ENCODE data around the gene CDS1.
"Not testable (repeated sequence)": the region's sequence is repeated elsewhere in the genome, so short reads cannot be mapped to it uniquely, and the experiment has no call there.

CDS1 gene

DNA sequence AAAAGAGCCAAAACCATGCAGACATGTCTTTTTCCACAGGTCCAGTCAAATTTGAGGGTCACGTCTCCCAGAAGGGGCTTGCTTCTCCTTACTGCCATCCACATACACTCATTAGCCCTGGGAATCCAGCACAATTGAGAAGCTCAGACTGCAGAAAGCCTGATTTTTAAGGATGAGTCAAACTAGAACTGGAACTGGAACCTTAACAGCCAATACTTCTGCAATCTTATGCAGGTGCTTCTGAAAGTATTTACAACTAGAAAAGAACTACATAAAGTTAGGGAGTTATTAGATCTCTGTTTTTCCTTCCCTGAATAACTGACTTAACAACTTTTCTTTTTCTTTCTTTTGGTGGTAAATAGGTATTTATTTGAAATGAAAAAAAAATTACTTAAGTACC is 86.3 kb downstream of the CDS1 start:
- no peak for DNase-seq (ENCODE audit: low read depth in 3 of 3, low spot score in 1 of 3)

DNA sequence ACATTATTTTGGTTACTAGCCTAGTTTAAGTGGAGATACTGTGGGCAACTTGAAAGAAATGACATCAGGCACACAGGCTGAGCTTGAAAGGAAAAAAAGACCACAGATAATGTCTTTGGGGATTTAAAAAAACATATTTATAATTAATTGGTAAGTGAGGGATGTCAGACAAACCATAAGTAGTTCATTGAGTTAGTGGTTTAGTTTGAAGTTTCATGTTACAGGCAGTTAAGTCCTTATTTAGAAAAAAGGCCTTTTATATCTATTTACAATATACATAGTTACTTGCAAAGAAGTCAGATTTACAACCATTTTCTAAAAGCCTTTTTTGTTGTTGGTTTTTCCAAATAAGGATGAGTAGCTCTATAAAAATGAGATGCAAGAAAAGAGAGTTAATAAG is 89.2 kb downstream of the CDS1 start:
- DNase-seq (ENCODE audit: low read depth in 3 of 3, low spot score in 1 of 3), result no peak

DNA sequence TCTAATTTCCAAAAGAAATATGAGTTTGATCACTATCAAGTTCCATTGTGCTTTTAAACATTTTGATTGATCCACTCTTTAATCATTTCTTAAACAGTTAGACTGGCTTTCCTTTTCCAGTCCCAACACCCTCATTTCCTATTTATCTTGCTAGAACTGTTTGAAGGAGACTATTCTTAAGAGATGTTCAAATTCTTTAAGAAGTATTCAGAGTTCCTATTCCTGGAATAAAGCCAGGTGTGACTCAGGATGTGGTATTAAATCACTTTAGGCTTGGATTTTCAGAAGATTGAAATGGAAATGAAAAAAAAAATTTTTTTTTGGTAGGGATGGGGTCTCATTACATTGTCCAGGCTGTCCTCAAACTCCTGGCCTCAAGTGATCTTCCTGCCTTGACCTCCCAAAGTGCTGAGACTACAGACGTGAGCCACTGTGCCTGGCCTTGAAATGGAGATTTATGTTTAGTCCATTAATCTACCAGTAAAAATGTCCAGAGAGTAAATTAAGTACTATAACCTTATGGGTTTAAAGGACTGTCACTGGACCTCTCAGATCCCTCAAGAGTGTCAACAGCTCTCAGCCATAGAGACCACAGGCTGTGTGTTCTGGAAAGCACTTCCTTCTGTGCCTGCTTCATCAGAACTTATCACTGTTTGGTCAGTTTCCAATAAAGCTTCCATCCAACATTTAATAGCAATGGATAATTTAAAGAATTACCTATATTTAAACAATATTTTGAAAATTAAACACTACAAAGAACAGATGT is 90.7 kb downstream of the CDS1 start:
- no peak for DNase-seq (ENCODE audit: low read depth in 3 of 3, low spot score in 1 of 3)

DNA sequence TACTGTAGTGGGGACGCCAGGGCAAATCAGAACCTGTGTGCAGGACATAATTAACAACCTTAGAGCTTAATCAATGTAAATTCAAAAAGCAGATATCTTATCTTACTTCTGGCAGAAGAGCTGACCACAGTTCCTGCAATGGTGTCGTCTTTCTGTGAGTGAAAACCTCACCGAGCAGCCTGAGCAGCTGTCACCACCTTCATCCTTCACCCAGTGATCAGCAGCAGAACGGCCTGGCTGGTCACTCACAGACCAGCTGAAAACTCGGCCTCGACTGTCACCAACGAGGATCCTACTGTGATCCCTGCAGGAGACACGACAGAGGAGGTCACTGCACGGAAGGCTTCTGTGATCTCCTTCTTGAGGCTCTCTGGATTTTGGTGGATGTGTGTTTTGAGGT is 94.2 kb downstream of the CDS1 start:
- no peak for DNase-seq (ENCODE audit: low read depth in 3 of 3, low spot score in 1 of 3)

DNA sequence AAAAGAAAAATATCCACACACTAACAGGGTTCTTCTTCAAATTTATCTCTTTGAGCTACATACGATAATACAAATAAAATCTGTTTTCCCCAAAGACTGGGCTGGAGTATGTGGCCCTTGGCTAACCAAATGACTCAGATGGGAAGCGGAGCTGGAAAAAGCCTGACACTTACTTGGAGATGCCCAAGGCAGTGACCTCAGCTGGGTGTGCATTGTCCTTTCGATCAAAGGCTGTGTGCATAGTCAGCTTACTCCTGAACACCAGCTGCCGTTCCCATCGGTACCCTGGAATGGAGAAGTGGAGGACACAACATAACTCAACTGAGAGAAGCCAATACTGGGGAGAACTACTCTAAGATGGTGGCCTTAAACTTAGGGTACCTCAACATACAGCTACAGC is 95.1 kb downstream of the CDS1 start:
- no peak for DNase-seq (ENCODE audit: low read depth in 3 of 3, low spot score in 1 of 3)

DNA sequence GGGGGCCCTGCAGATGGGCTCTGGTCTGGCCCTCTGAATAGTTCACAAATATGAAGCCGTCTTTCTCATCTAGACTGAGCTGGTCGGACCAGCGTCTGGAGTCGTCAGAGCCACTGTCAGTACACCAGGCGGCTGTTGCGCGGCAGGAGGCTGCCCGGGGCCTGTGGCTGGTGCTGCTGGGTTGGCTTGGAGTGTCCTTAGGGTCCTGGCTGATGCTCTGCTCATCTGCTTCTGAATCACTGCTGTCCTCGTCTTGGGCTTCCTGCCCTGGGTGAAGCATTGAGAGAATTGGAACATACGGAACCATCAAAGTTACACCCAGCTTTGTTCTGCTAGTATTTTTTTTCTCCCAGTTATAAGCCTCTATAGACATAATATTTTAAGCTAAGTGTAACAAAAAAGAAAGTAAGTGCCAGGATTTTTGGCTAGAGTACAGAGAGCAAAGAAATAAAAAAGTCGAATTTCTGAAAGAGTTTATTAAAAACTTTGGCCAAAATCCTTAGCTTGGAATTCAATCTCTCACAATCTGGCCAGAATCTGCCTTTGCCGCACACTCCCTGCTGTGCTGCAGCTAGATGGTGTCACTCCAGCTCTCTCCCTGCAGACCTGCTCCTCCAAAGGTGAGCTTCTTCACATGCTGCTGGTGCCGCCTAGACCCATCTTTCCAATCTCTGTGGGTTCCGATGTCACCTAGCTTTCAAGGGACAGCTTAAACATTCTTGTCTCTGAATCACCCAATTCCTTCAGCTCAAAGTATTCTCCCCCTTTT is 96.2 kb downstream of the CDS1 start:
- no peak for DNase-seq (ENCODE audit: low read depth in 3 of 3, low spot score in 1 of 3)

DNA sequence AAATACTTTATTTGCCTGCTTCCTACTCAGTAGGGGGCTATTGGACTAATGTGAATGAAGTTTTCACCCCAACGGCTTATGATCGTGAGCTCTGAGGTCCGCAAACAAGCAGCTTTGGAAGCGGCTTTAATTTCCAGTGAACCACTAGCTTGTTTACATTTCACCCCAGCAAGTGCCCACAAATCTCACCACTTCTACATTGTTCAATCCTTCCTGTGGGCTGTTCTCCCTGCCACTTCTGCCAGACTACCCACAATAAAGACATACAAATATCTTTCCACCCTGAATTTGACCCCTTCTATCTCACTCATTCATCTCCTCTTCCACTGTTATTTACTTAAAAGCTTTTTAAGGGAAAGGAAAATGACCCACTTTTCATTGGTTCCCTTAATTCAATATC is 98.0 kb downstream of the CDS1 start:
- no peak for DNase-seq (ENCODE audit: low read depth in 3 of 3, low spot score in 1 of 3)

DNA sequence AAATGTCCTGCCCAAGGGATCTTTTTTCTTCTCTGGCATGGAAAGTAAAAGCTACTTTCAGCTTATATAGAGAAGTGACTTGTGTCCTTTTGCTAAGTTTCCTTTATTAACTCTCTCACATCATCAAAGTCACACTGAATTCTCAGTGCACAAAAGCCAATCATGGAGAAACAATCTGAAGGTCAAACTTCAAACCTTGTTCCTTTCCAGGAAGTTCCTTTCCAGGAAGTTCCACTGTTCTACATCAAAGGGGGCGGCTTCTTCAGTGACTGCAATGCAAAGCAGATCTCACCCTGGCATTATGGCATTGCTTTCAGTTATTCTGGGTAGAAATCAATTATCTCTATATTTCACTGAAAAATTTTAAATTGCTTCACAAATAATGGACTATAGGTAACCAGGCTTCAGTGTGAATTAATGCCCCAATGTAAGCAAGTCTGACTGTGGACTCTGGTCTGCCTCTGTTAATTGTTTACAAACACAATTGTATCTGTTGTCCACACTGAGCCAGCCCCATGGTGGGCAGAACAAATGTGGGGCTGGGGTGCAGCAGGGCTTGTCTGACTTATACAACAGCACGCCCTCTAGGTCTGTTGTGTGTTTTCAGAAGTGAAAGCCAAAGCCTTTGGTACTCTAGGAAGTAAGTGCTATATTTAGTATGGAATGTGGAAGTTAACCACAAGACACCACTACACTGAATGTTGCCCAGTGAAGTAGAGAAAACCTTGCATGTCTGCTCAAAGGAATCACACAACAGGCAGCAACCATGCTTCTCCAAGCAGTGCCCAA is 98.8 kb downstream of the CDS1 start:
- no peak for DNase-seq (ENCODE audit: low read depth in 3 of 3, low spot score in 1 of 3)

DNA sequence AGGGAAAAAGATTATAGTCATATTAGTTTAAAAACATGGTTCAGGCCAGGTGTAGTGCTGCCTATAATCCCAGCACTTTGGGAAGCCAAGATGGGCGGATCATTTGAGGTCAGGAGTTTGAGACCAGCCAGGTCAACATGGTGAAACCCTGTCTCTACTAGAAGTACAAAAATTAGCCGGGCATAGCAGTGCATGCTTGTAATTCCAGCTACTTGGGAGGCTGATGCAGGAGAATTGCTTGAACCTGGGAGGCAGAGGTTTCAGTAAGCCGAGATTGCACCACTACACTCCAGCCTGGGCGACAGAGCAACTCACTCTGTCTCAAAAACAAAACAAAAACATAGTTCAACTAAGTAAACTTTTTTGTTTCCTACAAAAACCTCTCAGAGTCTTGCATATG is 99.7 kb downstream of the CDS1 start:
- DNase-seq (ENCODE audit: low read depth in 3 of 3, low spot score in 1 of 3), result not testable (repeated sequence)

DNA sequence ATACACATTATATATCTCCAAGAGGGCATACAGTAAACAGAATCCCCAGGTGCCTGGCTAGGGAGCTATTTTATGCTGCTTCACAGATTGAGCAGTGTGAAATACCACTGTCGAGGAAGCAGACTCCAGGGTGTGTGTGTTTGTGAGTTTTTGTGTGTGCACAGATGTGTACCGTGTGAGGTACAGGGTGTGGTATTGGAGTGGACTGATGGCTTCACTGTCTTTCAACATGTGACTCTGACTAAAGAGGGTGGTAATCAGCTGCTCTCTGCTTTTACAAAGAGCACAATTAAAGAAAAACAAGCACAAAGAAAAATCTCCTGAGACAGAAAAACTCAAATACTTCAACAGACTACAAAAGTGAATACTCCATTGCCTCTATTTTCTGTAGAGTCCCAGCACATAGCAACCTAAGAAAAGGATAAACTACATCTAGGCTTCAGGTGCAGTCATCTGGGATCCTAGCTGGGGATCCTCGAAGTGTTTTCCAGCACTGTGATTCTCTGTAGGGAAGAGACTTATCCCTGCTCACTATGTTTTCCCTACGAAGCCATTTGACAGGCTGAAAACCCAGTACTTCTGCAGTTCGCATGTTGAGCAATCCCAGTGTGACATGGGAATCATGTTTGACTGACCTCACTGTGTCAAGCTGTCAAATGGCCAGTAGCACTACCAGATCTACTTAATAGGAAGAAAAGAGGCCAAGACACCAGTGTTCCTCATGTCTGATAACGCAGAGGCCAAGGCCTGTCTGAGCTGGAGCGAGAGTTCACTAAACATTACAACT is 100.3 kb downstream of the CDS1 start:
- no peak for DNase-seq (ENCODE audit: low read depth in 3 of 3, low spot score in 1 of 3)

DNA sequence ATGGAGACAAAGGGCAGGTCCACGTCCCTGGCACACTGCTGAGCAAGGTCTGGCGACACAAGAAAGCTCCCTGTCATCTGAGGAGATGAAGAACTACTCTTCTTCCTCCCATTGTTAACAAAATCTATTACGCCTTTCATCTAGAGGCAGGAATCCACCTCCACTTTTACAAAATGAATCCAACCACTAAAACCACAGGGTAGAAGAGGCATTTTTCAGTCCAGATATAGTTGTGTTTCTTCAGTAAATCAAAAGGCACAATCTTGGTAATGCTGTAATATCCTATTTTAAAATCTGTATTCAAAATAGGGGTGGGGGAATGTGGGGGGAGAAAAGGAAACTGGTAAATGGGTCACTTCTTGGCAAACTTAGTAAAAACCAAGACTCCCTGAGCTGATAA is 101.4 kb downstream of the CDS1 start:
- DNase-seq (ENCODE audit: low read depth in 3 of 3, low spot score in 1 of 3), result no peak

DNA sequence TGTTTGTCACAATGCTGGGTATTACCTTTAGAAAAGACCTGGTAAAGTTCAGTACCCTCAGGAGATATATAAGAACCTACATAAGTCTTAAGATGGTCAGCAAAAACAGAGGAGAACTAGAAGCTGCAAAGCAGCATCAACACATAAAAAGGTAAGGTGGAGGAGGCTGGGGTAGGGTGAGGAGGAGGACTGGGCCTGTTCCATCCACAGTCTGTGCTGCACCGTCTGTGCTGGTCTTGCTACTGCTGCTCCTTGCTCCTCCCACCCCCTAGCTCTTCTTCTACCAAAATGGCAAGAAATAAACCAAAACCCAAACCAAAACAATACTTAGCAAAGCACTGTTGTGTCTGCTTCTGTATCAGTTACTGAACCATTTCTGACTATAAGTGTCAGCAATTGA is 102.2 kb downstream of the CDS1 start:
- DNase-seq (ENCODE audit: low read depth in 3 of 3, low spot score in 1 of 3), result no peak

DNA sequence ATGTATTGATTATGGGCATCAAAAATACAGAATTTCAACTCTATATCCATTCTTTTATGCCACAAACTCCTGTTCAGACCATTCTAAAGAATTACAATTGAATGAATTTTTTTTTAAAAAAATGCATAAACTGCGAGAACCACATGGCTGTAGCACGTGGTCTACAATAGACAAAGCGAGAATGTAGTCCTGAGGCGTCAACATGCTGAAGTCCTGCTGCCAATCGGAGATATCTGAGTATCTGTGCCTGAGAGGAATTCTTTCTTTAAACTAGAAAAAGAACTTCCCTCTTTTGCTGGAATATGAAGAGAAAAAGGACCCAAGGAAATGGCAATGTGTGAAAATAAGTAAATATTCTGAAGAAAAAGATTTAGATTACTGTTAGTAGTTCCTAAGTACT is 105.7 kb downstream of the CDS1 start:
- no peak for DNase-seq (ENCODE audit: low read depth in 3 of 3, low spot score in 1 of 3)

DNA sequence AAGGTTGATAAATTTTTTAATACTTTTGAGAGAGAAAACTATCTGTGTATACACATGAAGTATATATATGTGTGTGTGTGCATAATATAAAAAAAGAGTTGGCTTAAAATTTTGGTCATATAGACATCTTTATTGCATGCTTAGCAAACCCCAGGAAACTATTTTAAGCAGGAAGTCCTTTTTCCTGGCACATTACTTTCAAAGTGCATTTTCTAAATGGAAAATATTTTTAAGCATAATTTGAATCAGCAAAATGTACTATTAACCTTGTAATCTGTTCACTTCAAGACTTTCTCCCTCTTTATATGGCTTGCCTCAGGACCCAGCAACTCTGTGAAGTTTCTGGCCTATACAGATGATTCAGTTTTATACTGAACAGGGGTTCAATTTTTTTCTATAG is 106.3 kb downstream of the CDS1 start:
- no peak for DNase-seq (ENCODE audit: low read depth in 3 of 3, low spot score in 1 of 3)

DNA sequence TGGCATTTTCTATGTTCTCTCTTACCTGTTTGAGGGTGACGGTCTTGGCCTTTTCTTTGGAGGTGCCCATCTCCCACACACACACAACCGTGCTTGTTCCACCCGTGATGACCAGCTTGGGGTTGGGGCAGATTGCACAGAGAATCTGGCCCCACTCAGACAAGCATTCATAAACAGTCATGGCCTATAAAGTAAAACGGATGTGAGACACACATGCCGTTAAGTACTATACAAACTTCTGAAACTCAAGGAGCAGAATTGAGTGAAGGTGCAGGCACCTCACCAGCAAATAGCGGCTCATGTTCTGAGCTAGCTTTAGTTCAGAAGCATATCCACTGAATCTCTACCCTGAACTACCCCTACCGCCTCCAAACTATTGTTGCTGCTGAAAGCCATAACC is 107.6 kb downstream of the CDS1 start:
- no peak for DNase-seq (ENCODE audit: low read depth in 3 of 3, low spot score in 1 of 3)

DNA sequence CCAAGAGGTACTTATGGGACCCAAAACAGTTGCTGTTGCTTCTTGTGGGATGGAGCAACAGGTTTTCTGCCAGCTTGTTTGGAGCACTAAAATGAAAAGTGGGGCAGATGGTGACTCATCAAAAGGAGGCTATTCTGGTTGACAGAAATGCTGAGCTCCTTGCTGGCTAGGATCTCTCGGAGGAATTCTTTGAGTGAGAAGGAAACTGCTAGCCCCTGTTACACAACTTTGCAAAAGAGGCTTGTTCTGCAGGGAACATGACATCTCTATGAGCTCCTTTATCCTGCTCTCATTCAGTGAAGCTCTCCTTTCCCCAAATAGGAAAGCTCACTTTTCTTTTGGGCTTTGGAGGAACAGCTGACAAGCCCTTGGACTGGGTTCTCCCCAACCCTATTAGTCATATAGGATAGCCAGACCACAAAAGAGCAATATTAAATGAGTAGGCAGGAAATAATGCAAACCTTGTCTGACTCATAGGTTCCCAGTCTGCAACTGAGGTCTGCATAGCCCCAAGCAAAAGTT is 108.3 kb downstream of the CDS1 start:
- DNase-seq (ENCODE audit: low read depth in 3 of 3, low spot score in 1 of 3), result no peak

DNA sequence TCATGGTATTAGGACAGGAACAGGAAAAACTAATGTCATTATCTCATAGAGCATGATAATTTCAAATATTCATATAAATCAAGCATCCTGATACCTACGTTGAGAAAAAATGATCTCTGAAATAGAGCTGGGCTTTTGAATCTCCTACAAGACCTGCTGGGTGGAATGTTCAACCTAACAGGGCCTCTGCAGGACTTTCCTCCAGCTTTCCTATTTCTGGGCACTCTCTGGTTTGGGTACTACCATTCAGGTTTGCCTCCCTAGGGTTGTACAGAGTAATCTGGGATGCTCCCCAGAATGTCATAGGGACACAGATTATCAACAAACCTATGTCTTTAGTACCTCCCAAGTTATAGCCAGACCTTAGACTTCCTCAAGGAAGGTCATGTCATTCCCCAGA is 108.9 kb downstream of the CDS1 start:
- DNase-seq (ENCODE audit: low read depth in 3 of 3, low spot score in 1 of 3), result no peak

DNA sequence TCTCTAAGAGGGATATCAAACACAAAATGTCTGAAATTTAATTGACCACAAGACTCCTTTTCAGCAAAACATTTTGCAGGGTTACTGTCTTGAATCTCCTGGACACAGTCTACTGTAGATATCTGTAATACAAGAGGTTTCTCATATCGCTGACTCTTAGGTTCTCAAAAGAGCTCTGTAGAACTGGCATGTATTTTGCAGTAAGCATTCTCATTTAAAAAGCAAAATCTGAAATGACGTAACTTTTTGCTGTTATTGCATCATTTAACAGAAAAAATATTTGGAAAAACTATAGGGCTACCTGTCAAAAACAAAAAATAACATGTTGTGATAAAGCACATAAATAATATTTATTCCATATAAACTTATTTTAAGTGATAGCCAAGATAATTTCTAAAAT is 114.2 kb downstream of the CDS1 start:
- no peak for DNase-seq (ENCODE audit: low read depth in 3 of 3, low spot score in 1 of 3)

DNA sequence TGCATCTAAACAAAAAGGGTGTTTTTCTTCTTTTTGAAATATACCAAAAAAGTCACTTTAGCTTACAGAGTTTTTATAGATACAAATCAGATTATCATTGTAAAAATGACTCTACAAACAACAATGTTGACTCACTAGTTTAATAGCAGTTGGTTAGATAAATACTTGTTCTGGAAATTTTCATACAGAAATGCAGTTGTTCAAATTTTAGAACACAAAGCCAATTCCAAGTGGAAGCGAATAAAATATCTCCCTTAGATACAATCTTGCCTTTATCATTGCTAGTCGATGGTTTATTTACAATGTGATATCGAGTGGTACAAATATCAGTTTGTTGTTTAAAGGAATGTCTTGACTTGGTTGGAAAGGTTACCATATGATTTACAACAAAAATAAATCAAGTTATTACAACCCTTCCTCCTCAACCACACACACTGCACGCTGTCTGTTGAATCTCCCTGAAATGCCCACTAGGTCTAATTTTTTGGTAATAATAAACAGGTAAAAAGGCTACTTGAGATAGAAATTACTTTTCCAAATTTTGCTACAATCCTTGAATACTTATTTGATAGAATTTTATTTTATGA is 114.8 kb downstream of the CDS1 start:
- DNase-seq (ENCODE audit: low read depth in 3 of 3, low spot score in 1 of 3), result no peak

DNA sequence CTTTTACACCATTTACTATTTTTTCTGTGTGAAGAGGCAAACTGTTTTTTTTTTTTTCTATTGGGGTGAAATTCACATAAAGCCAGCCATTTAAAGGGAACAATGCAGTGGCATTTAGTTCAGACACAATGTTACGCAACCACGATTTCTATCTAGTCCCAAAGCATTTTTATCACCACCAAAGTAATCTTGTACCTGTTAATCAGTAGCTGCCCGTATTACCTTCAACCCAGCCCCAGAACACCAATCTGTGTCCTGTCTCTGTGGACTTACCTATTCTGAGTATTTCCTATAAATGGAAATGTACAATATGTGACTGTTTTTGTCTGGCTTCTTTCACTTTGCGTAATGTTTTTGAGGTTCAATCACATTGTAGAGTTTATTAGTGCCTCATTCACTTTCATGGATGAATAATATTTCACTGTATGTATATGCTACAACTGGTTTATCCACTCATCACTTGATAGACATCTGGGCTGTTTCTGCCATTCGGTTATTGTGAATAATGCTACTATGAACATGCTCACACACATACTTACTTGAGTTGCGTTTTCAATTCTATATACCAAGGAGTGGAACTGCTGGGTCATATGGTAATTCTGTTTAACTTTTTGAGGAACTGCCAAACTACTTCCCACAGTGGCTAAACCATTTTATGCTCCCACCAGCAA is 116.2 kb downstream of the CDS1 start:
- DNase-seq (ENCODE audit: low read depth in 3 of 3, low spot score in 1 of 3), result no peak

All from stimulated activated CD4-positive, alpha-beta T cell treated with anti-CD3 and anti-CD28 coated beads, TNF-alpha, amount 100 ng/mL, for 1 hour (primary cell).